HG02678 (cell line): ENCODE measurements around the gene PLSCR4.

Experiments used
- ATAC-seq: cut with Tn5 transposase; IDR thresholded peaks from one replicate; pipeline ENCODE4 v1.9.1; 2021; ENCODE audit warnings: mild to moderate bottlenecking, moderate library complexity; ENCODE audit not compliant: unreplicated experiment

The PLSCR4 gene

GRCh38 chr3:146196789-146197188 is 54.1 kb downstream of the PLSCR4 start:
- ATAC-seq = no peak

- ATAC-seq = no peak
Measured at GRCh38 chr3:146195605-146196004, 55.3 kb downstream of the PLSCR4 start.

GRCh38 chr3:146195030-146195429 is 55.9 kb downstream of the PLSCR4 start:
- no peak for ATAC-seq

GRCh38 chr3:146191051-146191450 is 59.9 kb downstream of the PLSCR4 start:
- ATAC-seq = no peak

- peak; percentile 92 for ATAC-seq
Measured at GRCh38 chr3:146189519-146190173, 61.3 kb downstream of the PLSCR4 start.

GRCh38 chr3:146187334-146187950 is 63.5 kb downstream of the PLSCR4 start:
- no peak for ATAC-seq

GRCh38 chr3:146184241-146185015 is 66.5 kb downstream of the PLSCR4 start:
- no peak for ATAC-seq

- no peak for ATAC-seq
Measured at GRCh38 chr3:146181216-146181615, 69.7 kb downstream of the PLSCR4 start.

GRCh38 chr3:146180376-146180775 is 70.5 kb downstream of the PLSCR4 start:
- ATAC-seq = no peak

- ATAC-seq = no peak
Measured at GRCh38 chr3:146178006-146178689, 72.8 kb downstream of the PLSCR4 start.

- ATAC-seq = no peak
Measured at GRCh38 chr3:146177519-146177918, 73.4 kb downstream of the PLSCR4 start.

GRCh38 chr3:146177072-146177471 is 73.8 kb downstream of the PLSCR4 start:
- no peak for ATAC-seq

- ATAC-seq = no peak
Measured at GRCh38 chr3:146172586-146172985, 78.3 kb downstream of the PLSCR4 start.

GRCh38 chr3:146170591-146170990 is 80.3 kb downstream of the PLSCR4 start:
- no peak for ATAC-seq

GRCh38 chr3:146169891-146170290 is 81.0 kb downstream of the PLSCR4 start:
- ATAC-seq = no peak

- no peak for ATAC-seq
Measured at GRCh38 chr3:146166826-146167225, 84.1 kb downstream of the PLSCR4 start.

GRCh38 chr3:146166415-146166821 is 84.5 kb downstream of the PLSCR4 start:
- ATAC-seq = no peak

GRCh38 chr3:146165877-146166276 is 85.0 kb downstream of the PLSCR4 start:
- no peak for ATAC-seq

- no peak for ATAC-seq
Measured at GRCh38 chr3:146164971-146165769, 85.7 kb downstream of the PLSCR4 start.

- ATAC-seq = no peak
Measured at GRCh38 chr3:146164506-146164905, 86.4 kb downstream of the PLSCR4 start.

- ATAC-seq = no peak
Measured at GRCh38 chr3:146164071-146164470, 86.8 kb downstream of the PLSCR4 start.
